Kidney capillary endothelial cell (primary cell): ENCODE data around the gene GSX2.
"Not testable (repeated sequence)": the region's sequence is repeated elsewhere in the genome, so short reads cannot be mapped to it uniquely, and the experiment has no call there.

Experiments used
- DNase-seq: peaks from one replicate; pipeline ENCODE4 v3.0.0-alpha.2; 2018; ENCODE audit warnings: low spot score

GSX2 gene

DNA sequence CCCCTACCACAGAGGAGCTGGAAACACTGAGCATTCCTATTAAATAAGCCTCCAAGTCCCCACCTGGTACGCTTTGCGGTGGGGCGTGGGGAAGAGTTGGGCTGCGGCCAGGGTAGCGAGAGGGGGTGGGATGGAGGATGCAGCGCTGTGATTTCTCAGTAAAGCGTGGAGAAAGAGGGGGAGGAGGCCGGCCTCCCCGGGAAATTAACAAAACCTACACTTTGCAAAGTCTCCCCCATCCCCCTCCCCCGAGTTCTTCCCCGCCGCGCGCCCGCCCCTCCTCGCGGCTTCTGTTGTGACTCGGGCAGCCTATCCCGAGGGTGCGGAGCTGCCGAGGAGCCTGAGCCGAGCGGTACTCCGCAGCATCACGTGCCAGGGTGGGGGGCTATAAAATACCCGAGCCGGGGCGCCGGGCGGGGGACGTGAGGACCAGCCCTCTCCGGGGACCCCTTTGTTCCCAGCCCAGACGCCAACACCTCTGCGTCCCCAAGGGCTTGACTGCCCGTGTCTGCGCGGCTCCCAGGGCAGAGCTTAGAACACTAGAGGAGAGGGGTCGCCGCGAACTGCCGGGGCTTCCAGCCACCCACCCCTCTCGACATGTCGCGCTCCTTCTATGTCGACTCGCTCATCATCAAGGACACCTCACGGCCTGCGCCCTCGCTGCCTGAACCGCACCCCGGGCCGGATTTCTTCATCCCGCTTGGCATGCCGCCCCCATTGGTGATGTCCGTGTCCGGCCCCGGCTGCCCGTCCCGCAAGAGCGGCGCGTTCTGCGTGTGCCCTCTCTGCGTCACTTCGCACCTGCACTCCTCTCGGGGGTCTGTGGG is at the start of gene GSX2:
TSS of gene GSX2 (plus strand) at position 416 of the 827 bp plus-strand sequence. CDS start at position 598, 182 bp downstream.
- DNase-seq, result no peak

DNA sequence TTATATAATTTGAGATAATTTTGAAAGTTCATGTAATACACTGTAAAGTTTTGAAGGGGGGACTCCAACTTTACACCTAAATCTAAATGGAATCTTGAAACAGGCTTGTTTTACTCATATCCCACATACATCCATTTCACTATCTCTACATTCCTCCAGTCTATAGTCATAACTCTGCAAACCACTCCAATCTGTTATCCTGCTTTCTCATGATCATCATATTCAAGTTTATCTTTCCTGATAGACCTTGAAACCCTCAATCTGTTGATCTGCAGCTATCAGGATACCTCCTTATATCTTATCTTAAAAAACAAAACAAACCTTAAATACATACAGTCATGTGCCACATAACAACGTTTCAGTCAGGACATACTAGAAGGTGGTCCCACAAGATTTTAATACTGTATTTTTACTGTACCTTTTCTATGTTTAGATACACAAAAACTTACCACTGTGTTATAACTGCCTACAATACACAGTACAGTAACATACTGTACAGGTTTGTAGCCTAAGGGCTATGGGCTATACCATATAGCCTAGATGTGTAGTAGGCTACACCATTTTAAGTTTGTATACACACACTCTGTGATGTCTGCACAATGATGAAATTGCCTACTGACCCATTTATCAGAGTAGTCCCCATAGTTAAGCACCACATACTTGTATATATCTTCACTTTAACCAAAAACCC is 49.6 kb upstream of the GSX2 start:
- no peak for DNase-seq

DNA sequence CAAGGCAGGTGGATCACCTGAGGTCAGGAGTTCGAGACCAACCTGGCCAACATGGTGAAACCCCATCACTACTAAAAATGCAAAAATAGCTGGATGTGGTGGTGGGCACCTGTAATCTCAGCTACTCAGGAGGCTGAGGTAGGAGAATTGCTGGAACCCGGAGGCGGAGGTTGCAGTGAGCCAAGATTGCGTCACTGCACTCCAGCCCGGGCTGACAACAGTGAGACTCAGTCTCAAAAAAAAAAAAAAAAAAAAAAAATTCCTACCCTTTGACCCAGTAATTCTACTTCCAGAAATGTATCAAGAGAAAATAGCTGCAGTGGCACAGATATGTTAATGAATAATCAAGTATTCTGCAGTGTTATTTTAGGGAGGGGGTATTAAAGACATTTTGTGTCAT is 46.6 kb upstream of the GSX2 start:
- not testable (repeated sequence) for DNase-seq

DNA sequence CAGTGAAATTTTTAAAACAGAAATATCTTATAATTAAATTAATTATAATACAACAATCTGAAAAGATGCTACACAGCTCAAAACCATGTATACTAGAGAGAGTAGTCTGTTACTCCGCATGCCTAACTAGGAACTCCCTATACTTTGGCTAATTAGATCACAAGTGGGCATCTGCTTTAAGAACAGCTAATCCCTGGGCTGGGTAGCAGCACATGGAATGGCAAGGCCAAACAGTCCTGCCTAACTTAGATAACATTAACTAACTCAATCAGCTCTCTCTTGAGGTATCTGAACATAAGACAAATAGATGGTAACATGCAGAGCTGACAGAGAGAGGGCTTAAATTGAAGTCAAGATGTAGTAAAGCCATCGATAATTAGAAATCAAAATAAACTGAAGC is 45.5 kb upstream of the GSX2 start:
- no peak for DNase-seq

DNA sequence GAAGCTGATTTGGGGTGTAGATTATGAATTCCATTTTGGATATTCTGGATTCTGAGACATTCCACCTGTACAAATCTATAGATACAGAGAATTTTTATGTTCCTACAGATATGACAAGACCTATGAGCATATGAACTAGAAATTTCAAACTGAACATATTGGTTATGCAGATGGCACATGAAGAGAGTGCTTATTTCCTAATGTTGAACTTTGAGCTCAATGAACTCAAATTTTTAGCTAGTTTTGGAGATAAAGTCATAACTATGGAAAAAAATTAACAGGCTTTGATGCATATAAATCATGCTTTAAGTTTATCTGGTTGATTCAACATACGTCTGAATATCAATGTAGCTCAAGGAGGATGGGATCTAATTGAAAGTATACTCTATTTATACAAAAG is 44.5 kb upstream of the GSX2 start:
- DNase-seq, result no peak

DNA sequence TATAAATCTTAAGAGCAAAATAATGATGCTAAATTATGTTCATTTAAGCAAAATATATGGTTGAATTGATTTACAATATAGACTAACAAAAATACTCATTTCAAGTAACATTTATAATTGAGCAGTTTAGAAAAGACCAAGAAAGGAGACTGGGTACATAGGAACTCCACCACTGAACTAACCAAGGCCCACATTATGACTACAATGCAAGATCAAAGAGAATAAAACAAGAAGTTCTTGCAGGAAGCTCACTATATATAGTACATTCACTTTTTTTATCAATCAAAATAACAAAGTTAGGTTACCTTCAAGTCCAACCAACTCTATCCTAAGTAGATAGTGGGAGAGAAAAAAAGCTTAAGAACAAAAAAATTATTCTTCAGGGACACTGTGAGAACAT is 43.6 kb upstream of the GSX2 start:
- no peak for DNase-seq

DNA sequence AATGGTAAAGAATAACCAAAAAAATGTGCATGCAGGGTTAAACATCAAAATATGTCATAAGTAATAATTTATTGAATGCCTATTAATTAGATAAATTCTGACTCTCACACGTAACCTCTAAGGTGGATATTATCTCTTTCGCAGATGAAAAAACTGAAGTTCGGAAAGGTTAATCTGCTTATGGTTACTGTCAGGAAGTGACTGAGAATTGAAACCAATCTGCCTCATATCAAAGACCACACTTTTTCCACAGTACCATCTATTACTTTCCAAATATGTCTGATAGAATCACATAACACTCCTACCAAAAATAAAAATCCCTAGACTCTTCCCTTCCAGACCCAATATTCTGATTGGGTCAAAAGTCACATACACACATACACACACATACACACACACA is 41.8 kb upstream of the GSX2 start:
- no peak for DNase-seq

DNA sequence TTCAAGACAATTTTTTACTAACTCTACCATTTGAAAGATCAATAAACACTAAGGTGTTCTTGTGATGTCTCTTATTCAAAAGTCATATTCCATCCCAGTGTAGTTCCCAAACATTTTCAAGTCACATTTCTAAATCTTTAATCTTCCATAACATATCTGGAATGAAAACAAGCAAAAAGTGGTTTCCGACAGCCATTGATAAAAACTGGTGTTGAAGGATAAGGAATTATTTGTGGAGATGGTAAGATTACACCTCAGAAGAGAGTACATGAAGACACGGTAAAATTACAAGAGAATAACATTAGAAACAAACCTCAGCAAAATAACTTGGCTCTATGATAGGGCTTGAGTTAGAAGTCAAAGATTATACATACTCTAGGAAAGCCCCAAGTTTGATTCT is 39.8 kb upstream of the GSX2 start:
- DNase-seq, result no peak

DNA sequence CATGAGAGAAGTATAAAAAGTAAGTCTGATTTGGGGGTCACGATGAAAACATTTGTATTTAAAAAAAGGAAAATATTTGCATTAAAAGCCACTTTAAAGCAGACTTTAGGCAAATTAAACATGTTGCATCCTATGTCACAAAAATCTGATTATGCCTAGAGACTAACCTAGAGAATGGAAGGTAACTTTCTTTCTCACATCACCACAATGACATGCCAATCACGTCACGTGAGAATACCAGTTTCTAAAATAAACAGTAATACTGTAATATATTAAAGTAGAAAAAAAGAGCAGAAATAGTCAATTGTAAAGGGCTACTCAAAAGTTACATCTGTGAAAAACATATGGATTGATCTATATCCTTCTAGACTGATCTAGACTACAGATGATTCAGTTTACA is 38.9 kb upstream of the GSX2 start:
- no peak for DNase-seq

DNA sequence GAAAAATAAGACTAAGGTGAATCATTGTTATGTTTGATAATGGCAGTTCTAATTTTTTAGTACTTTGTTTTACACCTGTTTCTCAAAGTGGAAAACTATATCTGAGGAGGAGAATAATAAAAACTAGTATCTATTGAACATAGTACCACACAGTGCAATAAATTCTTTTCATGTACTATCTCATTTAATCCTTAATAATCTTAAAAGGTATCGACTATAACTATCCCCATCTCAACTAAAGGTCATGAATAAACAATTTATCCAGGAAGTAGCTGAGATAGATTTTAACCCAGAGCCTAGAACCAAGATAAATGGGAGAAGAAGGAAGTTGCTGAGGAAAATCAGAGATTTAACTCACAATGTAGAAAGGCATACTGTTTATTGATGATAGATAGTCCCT is 38.1 kb upstream of the GSX2 start:
- no peak for DNase-seq

DNA sequence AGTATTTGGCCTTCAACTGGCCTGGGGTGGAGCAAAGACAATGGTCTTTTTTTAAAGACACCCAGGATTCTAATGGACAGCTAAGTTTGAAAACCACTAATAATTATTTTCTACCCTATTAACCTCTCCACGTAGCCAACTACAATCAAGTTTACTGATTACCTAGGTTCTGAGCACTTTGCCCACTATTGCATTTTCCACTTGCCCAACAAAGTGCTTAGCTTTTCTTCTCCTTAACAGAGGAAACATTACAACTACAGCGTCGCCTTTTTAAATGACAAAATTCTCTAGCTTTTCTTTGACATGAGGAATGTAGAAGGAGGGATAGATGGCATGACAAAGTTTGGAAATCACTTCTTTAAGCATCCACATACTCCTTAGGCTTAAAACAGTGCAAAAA is 37.6 kb upstream of the GSX2 start:
- no peak for DNase-seq

DNA sequence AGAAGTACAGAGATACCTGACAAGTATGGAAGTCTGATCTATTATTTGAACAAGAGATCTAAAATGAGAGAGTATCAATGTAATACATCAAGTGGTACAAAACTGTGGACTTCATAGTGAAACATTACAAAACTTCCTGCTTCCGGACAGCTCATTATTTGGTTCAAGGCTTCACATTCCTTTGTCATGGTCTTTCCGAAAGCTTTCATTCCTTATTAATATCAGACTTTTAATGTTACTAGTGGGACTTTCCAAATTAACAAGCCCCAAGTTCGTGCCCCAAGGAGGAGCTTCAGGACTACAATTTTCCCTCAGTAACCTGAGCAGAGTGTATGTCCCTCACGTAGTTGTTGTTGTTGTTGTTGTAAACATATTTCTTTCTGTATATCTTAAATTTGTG is 36.7 kb upstream of the GSX2 start:
- DNase-seq, result peak; percentile 81

DNA sequence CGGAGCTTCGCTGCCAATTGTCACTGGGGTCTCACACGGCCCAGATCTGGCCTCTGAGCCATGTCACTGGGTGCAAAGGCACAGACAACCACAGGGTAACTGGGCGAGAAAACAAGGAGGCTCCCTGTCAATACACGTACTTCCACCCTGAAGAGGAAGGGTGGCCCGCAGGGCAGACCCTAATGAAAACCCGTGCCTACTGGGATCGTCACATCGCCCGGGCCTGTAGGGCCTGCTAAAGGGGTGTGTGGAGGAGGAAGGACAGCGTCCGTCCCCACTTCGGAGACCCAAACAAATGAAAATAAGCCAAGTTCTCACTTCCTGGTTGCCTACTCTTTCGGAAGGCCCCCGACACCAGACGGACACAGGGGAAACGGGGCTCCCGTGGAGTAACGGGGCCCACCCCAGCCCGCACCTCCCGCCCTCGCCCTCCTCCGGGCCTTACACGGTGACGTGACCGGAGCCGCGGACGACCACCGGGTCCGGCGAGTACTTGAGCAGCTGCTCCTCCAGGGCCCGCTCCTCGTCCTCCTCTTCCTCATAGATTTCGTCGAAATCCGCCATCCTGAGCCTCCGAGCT is 36.1 kb upstream of the GSX2 start:
- no peak for DNase-seq

DNA sequence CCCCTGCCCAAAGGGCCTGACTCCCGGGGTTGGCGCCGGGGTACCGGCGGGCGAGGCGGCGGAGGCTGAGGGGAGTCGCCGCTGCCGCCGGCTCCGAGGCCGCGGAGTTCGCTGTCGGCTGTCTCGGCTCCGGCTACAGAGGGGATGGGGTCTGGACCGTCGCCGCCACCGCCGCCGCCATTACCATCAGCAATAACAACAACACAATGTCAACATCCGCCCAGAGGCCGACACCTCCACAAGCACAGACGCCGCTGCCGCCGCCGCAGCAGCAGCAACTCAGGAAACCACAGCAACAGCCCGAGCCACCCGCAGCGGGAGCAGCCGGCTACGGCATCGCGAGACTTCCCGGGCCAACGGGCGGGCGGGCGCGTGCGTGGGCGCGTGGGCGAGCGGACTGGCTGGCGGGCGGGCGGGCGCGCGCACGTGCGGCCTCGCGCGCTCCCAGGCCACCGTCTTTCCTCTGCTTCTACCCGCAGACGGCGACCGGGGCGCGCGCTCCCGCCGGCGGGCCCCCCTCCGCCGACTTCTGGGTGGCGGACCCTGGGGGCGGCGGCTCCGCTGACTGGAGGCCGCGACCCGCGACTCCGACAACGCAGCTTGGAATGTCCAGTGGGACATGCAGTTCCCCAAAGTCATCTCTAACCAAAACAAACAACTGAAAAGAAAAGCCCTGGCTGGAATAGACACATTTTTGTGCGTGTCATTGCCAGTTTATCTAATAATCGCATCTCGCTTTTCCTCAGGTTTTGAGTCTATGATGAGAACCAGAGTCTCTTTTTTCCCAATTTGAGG is 35.4 kb upstream of the GSX2 start, which contains the start of gene CHIC2:
TSS of gene CHIC2 (minus strand) at position 289 of the 795 bp plus-strand sequence. CDS start 305 bp downstream, outside the sequence.
- DNase-seq, result peak; percentile 95

DNA sequence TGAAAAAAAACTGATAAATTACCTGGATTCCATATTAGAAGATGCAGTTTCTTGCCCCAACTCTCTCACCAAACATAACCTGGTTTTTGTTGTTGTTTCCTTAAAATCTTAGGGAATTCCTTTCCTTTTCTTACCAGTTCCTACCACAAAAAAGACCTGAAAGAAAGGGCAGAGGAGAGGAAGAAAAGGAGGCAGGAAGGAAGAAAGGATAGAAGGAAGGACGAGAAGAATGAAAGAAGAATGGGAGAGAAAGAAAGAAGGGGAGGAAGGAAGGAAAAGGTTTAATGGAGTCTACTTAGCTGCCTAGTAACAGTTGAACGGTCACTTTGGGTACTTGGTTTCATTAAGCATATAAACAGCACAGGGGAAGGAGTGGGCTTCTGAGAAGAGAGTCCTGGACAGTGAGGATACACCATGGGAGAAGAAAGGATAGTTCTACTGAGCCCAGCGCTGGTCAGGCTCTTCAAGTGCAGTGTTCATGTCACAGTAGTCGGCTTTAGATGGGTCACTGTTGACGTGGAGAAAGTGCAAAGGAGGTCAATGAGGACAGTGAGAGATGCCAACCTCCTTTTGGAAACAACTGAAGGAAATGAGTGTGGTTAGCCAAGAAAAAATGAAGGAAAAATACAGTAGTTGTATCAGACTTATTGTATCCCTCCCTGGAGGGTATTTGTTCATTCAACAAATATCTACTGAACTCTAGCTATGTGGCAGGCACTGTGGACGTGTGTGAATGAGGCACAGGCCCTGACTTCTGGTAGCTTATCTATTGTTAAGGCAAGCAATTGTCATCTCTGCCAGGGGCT is 34.5 kb upstream of the GSX2 start:
- DNase-seq, result no peak

DNA sequence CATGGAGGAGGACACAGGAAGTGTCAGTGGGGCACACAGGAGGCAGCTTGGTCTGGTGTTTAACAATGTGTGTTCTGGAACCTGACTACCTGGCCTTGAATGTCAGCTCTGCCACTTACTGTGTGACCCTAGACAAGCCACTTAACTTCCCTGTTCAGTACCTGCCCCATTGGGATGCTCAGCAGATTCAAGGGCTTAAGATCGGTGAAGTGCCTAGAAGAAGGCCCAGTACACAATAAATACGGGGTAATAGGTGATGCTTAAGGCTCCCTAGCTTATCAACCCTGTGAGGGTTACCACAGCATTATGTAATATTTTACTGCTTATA is 33.9 kb upstream of the GSX2 start:
- DNase-seq, result no peak

DNA sequence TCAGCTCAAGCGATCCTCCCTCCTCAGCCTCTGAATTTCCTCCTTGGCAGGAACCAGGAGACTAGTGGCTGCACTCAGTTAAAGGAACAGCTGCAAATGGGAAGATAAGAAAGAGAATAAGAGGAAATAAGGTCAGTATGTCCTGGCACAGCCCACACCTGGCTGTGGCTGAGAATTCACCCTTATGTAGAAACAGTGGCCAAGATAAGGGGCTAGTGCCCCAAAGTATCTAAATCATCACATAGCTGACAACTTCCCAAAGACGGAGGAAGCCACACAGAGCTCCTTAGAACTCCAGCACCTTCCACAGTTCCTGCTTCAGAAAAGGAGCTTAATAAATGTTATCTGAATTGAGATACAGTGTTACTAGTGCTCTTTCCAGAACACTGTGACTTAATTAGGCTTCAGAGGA is 33.2 kb upstream of the GSX2 start:
- no peak for DNase-seq

DNA sequence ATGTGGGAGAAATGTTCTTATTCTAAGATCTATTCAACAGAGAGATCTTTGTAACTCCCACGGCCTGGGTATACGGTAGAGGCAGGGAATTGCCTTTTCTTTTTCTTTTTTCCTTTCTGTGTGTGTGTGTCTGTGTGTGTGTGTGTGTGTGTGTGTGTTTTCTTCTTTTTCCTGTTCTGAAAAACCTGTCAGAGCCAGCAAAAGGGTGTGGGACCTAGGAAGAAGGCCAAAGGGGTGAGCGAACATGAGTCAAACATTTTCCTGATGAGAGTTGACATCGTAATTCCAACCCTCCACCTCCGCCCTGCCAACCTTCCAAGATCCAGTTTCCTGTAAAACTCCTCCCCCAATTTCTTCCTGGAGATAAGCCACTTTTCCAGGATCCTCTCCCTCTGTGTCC is 32.8 kb upstream of the GSX2 start:
- peak; percentile 83 for DNase-seq

DNA sequence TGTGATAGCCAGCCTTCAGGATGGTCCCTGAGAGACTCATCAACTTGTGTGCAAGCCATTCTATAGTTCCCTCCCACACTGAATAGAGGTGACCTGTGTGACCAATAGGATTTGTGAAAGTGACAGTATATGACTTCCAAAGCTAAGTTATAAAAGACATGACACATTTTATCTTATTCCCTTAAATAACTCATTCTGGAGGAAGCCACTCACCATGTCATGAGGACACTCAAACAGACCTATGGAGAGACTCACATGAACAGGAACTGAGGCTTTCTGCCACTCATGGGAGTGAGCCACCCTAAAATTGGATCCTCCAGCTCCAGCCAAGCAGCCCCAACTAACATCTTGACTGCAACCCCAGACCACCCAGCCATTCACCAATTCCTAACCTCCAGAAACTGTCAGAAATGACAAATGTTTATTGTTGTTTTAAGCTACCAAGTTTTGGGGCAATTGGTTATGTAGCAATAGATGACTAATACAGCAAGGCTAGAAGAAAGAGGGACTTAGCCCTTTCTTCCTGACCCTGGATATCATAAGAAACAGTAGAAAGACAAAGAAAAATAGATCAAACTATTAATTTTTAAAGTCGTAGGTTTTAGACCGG is 26.6 kb upstream of the GSX2 start:
- DNase-seq, result no peak

DNA sequence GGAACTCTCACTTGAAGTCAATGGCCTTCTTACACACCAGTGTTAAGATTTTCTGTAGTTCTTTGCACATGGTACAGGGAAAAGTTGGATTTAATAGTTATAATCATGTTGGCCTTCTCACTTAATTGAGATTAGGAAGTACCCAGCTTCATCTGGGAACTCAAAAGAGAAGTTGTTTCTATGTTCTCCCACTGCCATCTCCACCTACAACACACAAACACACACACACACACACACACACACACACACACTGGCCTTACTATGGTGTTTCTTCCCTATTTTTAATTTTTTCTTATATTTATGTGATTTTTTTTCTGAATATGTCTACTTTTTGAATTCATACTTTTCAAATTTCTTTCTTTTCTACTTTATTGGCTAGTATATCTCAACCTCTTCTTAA is 25.6 kb upstream of the GSX2 start:
- DNase-seq, result no peak

DNA sequence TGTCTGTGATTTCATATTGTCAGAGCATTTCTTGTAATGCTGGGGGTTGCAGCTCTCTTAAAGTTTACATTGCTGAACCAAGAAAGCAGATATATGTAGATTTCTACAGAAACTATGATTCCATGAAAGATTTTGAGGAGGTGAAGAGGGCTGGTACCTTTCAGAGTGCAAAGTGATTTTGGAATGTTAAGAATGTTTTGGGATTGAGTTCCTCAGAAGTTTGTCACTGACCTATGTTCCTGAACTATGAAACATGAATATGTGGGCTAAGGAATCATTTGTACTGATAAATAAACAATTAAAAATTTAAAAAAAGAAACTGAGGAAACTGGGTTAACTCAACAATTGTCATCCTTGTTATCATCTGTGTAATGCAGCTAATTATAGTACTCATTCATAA is 23.3 kb upstream of the GSX2 start:
- DNase-seq, result no peak
